HG03097 (cell line): ENCODE results near the gene EIPR1.
"Not testable (repeated sequence)": the region's sequence is repeated elsewhere in the genome, so short reads cannot be mapped to it uniquely, and the experiment has no call there.

ENCODE experiments used
- ATAC-seq: cut with Tn5 transposase; IDR thresholded peaks from one replicate; pipeline ENCODE4 v1.9.1; 2021; ENCODE audit not compliant: unreplicated experiment, low FRiP score

The EIPR1 gene

DNA sequence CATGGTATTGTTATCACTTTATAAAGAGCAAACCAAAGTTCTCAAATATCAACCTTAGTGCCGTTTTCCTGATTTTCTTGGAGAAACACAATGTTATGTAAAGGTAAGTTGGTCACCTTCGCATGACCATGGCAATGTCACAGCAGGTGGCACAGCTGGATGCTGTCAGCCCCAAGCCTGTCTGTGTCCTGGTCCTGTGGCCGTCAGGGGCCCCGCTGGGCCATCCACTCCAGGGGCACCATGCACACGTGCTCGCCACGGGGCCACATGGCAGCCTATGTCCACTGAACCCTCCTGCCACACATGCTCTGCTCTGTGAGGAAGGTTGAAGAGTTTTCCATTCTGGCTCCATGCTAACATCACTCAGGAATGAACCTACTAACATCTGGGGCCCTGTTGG is 85.9 kb downstream of the EIPR1 start:
- ATAC-seq = no peak

DNA sequence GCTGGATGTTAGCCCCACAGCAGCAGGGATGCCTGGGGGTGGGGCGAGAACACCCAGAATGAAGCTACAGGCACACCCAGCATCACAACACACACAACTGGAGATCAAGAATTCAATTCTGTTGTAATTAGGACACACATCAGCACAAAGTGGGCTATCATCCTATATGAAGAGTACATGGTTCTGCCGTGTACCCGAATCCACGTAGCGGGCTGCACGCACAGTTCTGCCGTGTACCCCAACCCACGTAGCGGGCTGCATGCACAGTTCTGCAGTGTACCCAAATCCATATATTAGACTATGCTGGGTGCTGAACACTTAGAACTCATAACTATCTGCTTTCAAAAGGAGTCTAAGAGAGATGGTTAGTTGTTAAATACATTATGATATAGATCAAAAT is 86.5 kb downstream of the EIPR1 start:
- ATAC-seq = no peak

DNA sequence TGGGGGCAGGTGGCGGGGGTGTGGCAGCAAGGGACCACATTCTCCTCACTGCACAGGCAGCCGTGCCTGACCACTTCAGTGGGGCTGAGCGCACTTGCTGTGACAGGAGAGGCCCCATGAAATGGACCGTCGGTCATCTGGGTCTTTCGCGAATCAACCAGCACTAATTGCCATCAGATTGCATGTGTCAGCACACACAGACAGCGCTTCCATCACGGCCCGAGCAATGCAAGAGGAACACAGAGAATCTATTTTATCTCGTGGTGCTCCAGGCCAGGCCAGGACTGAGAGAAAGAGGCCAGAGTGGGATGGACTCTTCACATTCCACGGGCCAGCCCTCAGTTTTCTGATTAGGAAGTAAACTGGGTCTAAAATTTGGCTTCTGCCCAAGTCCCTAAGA is 87.0 kb downstream of the EIPR1 start:
- ATAC-seq = no peak

DNA sequence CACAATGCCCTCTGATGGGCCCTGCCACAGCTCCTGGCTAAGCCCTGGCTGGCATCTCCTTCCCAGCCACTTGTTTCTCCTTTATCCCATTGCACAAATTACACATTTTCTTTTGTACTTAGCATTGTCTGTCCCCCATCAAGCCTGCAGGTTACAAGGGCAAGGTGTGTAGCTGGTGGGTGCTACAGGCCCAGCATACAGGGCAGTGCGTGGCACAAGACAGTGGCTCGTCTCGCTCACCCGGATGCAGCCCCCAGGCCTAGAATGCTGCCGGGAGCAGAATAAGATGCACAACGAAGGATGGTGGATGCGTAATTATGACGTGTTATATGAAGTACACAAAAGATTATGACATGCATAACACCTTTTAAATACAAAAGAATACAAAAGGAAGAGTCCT is 87.6 kb downstream of the EIPR1 start:
- ATAC-seq = no peak

DNA sequence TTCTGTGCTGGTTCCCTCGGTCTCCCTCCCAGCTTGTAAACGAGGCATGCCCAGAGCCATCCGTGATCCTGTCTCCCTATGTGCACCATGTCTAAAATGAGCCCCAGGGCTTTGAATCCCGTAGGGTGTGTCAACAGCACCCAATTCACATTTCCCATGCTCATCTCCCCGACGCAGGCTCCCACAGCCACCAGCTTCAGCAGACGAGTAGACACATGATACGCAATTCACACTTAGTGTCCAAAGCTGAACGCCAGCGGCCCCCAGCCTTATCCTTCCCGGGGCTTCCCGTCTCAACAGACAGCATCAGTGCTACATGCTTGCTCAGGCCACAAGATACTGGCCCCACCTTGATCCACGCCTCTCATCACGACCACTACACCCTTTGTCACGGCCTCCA is 88.1 kb downstream of the EIPR1 start:
- no peak for ATAC-seq

DNA sequence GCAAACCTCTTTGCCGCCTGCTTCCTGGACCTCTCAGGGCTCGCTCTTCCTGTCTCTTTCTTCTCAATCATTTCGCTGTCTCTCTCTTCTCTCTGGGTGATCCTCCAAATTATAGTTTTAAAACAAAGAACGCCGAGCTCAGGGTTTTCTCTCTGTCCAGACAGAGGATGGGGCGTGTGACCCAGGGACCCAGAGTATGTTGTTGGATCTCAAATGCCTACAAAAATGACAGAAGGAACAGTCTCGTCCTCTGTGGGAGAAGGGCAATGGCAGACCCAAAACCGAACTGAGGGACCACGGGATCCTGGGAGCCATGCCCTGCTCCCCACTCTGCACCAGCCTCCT is 88.5 kb downstream of the EIPR1 start:
- ATAC-seq = no peak

DNA sequence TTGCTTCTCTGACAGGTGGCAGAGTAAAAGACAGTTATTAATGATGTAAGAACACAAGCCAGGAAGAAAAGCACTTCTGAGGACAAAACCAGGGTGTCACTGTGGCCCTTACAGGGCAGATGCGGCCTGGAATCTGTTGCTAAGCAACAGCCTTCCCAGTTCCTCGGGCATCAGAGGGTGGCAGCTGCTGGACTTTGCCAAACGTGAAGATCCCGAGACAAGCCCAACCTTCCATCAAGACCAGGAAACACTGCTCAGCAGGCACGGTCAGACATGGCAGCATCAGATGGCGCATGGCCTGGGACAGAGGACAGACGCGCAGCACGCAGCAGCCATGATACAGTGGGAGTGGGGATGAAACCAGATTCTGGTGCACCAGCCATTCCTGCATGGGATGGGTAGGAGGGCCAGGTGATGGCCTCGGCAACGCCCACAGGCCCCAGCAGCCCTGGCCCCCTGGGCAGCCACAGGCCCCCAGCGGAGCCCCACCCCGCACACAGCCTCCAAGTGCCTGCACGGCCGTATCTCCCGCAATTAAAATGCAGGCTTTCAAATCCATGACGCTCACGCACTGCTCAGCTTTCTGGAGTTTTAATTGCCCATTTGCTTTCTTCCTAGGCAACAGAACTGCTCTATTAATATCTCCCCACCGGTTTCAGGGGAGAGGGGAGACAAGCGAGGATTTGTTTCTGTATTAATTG is 89.0 kb downstream of the EIPR1 start:
- no peak for ATAC-seq

DNA sequence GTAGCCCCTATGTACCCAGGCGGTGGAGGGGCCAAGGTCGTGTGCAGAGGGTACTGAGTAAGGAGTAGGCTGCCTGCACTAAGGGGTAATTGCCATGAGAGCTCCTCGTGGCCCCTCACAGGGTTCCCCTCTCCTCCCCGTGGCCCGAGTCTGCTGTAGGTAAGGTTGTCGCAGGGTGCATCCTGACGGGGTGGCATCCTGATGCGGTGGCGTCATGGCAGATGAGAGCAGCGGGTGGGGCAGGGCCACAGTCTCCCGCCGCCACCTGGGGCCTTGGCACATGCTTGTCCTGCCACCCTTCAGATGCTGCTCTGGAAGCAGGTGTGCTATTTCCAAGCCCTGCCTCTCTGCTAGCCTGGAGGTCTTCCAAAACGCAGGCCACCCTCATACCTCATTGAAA is 89.7 kb downstream of the EIPR1 start:
- no peak for ATAC-seq

DNA sequence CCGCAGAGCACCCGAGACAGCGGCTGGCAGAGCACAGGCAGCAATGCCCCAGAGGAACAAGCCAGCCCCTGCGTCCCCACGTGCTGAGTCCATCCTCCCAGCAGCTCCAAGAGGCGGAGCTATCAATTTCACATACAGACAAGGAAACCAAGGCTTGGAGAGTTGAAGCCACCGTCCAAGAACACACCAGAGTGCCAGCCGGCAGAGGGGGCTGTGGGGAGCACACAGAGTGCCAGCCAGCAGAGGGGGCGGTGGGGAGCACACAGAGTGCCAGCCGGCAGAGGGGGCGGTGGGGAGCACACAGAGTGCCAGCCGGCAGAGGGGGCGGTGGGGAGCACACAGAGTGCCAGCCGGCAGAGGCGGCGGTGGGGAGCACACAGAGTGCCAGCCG is 91.0 kb downstream of the EIPR1 start:
- ATAC-seq = not testable (repeated sequence)

DNA sequence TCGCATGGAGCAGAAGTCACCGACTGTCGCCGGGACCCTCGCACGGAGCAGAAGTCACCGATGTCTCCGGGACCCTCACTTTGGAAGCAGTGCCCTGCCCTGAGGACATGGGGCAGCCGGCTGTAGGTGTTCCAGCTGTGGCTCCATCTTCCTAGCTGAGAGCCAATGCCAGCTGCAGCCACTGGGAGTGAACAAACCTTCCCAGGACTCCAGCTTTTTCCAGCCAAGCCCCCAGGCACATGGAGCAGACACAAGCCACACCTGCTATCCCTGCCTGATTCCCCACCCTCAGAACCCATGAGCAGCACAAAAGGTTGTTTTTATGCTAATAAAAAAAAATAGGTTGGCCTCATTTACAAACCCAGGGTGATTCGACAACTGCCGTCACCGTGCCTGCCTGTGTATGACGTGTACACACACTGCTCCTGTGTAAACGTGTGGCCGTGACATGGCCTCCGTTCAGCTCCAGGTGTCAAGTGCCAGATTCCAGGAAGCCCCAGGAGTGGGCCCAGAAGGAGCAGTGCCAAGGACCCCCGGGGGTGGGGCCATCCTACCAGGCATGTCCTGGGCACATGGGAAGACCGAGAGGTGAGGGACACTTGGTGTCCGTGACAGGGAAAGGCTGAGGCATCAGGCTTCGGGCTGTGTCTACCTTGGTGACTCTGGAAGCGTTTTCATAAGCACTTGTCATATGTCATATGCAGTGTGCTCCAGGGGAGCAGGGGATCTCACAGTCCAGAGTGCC is 91.5 kb downstream of the EIPR1 start:
- no peak for ATAC-seq

DNA sequence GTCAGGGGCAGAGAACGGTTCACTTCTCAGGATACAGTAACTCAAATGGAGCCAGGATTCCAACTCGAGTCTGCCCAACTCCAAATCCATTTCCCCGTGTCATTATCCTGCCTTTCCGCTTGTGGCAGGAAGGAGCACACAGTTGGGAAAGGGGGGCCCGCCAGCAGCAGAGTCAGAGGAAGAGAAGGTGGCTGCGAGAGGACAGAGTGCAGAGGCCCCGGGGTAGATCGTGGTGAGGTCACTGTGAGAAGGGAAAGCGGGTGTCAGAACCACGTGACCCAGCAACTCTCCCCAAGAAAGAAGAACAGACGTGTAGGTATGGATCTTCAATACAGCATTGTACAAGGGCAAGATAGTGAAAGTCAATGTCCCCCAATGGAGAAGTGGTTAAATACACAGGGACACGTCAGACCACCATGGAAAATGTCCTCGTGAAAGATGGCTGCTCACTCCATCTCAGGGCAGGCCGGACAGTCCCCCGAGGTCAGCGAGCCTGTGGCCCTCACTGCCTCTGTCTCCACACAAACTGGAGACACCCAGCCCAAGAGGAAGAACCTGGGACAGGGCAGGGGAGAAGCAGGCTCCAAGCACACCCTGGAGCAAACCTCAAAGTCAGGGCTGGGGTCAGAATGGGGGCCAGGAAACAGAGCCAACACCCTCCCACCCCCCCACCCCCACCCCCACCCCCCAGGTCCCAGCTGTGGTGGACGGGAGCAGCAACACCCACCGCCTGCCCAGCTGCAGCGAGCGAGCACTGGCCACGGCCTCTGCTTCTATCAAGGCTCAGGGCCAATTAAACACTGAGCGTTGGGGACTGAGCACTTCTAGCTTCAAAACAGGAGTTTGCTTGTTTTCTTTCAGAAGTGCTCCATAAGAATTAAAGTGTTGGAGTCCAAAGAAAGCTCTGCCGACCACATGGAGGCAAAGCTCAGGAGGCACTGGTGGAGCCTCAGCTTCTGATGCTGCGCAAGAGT is 92.7 kb downstream of the EIPR1 start:
- ATAC-seq = no peak

DNA sequence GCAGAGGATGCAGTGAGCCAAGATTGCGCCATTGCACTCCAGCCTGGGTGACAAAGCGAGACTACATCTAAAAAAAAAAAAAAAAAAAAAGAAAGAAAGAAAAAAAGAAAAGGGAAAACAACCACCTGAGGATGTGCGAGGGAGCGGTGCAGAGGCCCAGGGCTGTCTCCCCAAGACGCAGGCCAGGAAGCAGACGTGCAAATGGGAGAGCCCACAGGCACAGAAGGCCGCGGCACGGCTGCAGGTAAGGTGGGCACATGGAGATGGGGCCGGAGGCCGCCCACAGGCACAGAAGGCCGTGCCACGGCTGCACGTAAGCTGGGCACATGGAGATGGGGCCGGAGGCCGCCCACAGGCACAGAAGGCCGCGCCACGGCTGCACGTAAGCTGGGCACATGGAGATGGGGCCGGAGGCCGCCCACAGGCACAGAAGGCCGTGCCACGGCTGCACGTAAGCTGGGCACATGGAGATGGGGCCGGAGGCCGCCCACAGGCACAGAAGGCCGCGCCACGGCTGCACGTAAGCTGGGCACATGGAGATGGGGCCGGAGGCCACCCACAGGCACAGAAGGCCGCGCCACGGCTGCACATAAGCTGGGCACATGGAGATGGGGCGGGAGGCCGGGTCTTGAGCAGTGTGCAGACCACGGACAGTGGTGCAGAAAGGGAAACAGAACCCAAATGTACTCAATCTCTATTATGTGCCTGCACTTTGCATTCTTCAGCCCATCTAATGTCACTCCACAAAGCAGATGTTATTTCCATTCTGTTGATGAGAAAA is 93.6 kb downstream of the EIPR1 start:
- ATAC-seq = not testable (repeated sequence)

DNA sequence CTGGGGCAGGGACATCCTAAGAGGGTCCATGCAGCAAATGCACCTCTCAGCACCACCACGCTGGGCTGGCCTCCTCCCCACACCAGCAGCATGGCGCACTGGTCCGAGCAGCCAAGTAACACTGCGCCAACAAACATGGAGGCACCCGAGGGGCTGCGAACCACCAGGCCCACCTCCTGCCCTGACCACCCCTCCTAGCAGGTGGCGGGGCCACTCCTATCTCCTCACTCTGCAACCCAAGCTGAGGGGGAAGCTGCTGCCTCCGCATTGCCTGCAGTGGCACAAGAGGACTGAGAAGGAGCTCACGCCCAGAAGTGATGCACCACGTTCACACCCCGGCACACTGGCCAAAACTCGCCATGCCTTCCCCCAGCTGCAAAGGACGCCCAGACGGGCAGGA is 94.4 kb downstream of the EIPR1 start:
- no peak for ATAC-seq

DNA sequence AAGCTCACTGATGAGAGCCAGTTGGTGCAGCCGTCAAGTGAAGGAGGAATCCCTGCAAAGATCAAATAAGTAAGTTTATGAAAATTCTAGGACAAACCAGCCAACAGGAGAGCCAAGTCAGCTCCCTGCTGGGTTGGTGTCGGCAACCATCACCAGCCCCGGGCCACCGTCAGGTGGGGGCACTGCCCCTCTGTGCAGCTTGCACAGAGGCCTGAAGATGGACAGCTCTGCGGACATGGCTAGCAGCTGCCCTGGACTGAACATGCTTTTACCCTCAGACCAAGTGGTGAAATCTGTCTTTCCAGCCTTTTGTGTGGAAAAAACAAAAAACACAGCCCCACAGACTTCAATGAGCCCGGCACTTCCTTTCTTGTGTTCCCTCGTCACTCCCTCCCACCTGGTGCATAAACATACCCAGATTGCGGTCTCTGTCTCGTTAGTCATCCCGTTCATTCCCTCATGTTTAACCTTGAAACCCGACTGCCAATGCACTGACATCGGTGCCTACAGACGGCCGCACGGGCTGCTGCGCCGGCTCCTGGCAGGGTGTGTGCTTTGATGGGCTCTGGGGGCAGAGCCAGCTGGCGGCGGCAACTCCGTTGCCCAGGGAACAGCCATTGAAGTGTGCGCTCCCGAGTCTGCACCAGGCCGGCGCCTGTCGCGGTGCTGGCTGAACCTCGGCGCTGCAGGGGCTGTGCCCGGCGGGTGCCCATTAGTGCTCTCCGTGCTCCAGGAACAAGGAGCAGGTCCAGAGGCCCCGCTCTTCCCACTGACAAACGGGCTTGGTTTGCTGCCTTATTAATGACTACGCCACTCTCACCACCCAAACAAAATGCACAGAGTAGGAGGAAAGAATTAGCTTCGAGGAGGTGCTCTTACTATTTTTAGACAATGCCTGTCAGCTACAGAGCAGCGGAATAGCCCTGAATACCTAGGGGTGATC is 95.3 kb downstream of the EIPR1 start:
- ATAC-seq = no peak

DNA sequence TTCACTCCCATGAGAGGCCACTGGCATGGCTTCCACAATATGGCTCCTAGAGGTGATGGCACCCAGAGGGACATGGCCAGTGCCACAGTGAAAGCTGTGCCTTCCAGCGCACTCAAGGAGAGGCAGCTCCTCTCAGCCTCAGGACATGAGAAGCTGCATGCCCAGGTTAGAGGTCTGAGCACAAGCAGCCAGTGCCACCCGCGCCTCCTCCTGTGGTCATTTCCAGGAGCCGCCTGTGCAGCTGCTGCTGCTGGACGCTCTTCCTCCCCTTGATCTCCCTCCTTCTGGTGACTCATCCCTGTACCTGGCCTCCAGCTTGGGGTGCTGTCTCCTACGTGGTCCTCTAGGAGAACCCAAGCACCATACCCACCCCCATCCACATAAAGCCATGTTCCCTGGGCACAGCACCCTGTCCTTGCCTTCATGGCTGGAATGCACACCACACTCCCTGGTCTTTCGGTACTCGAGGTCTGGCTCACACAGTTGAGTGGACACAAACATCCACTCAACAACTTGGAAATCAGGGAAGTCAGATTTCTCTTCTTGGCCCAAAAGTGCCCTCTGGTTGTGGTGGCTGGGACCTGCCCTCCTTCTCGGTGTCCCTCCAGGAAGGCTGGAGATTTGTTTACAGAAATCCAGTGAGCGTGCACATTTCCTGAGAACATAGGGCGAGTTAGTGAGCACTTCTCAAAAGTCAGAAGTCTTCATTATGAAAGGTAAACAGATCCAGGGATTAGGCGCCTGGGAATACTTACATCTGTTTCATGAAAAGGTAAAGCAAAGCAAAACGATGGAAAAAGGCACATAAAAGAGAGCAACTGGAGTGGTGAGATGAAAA is 96.7 kb downstream of the EIPR1 start:
- no peak for ATAC-seq

DNA sequence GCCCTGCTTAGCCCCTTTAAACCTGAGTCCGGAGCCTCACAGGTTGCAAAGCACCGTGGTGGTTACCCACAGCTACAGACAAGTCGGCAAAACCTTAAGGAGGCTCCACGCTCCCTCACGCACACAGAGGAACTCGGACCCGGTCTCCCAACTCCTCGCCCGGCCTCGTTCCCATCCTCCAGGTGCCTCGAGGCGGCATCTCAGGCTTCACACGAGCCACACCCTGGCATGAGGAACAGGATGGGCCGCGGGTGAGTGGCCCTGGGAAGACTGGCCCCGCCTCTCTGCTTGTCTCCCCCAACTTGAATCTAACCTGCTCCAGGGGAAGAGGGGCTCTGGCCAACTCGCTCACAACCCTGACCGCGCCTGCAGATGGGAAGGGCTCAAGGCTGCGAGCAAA is 97.4 kb downstream of the EIPR1 start:
- ATAC-seq = no peak

DNA sequence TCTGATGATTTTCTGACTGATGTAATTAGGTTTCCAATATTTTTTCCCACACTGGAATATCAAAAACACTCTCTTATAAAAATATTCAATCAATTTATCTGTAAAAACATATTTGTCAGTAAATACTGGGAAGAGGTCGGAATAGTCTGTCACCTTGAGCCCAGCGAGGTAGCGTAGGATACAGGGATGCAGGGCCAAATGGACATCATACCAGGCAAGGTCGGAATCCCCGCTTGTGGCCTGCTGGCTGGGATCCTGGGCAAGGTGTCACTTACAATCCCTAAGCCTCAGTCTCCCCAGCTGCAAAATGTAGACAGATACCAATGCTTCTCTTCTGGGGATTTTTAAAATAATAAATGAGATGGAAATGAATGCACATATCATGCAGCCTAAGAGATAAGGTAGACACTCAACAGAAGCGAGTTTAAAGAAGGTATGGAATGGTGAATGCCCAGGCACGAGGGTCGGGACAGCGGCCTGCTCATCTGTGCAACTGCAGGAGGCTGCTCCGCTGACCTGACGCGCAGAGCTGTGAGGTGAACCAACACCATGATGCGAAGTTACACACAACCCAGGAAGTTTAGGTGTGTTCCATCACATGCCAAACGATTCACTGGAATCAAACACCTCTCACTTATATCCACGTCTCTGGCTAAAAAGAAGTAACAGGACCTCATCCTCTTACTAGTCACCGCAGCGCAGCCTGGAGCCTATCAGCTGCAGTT is 98.2 kb downstream of the EIPR1 start:
- ATAC-seq = no peak
